Activated CD4-positive, alpha-beta T cell treated with anti-CD3 and anti-CD28 coated beads, Interleukin-2, amount 50 U/mL, for 48 hours (primary cell): Measurements from ENCODE around the gene NPIPB8.
"Not testable (repeated sequence)": the region's sequence is repeated elsewhere in the genome, so short reads cannot be mapped to it uniquely, and the experiment has no call there.

ENCODE experiments used
- DNase-seq, 2 experiments: peaks; one replicate each; pipeline ENCODE4 v3.0.0-alpha.2; 2020

The NPIPB8 gene

GRCh38 chr16:28636093-28636823 is 1.6 kb upstream of the NPIPB8 start:
- not testable (repeated sequence) for DNase-seq

- DNase-seq: not testable (repeated sequence)
Measured at GRCh38 chr16:28638359-28638758, 494 bp downstream of the NPIPB8 start.

- DNase-seq: not testable (repeated sequence)
Measured at GRCh38 chr16:28639959-28640358, 2.1 kb downstream of the NPIPB8 start.

- not testable (repeated sequence) for DNase-seq
Measured at GRCh38 chr16:28666264-28666663, 28.4 kb downstream of the NPIPB8 start.

- DNase-seq: not testable (repeated sequence)
Measured at GRCh38 chr16:28667480-28667879, 29.6 kb downstream of the NPIPB8 start.

GRCh38 chr16:28668199-28668598 is 30.3 kb downstream of the NPIPB8 start:
- not testable (repeated sequence) for DNase-seq

- DNase-seq: not testable (repeated sequence)
Measured at GRCh38 chr16:28688327-28688952, 50.6 kb downstream of the NPIPB8 start.

- DNase-seq: not testable (repeated sequence)
Measured at GRCh38 chr16:28689425-28689824, 51.6 kb downstream of the NPIPB8 start.

- not testable (repeated sequence) for DNase-seq
Measured at GRCh38 chr16:28691722-28692121, 53.9 kb downstream of the NPIPB8 start.

- not testable (repeated sequence) for DNase-seq
Measured at GRCh38 chr16:28693257-28693950, 55.5 kb downstream of the NPIPB8 start.

- not testable (repeated sequence) for DNase-seq
Measured at GRCh38 chr16:28699792-28700191, 61.9 kb downstream of the NPIPB8 start.

- DNase-seq: not testable (repeated sequence)
Measured at GRCh38 chr16:28700349-28700748, 62.5 kb downstream of the NPIPB8 start.

GRCh38 chr16:28701384-28701783 is 63.5 kb downstream of the NPIPB8 start:
- DNase-seq: not testable (repeated sequence)

GRCh38 chr16:28704246-28704645 is 66.4 kb downstream of the NPIPB8 start:
- not testable (repeated sequence) for DNase-seq
